HG02798 (cell line): ENCODE results near the gene KLHDC8A.

Source experiments
- ATAC-seq: cut with Tn5 transposase; IDR thresholded peaks from one replicate; pipeline ENCODE4 v1.9.1; 2021; ENCODE audit warnings: mild to moderate bottlenecking; ENCODE audit not compliant: unreplicated experiment, poor library complexity

The KLHDC8A gene

DNA sequence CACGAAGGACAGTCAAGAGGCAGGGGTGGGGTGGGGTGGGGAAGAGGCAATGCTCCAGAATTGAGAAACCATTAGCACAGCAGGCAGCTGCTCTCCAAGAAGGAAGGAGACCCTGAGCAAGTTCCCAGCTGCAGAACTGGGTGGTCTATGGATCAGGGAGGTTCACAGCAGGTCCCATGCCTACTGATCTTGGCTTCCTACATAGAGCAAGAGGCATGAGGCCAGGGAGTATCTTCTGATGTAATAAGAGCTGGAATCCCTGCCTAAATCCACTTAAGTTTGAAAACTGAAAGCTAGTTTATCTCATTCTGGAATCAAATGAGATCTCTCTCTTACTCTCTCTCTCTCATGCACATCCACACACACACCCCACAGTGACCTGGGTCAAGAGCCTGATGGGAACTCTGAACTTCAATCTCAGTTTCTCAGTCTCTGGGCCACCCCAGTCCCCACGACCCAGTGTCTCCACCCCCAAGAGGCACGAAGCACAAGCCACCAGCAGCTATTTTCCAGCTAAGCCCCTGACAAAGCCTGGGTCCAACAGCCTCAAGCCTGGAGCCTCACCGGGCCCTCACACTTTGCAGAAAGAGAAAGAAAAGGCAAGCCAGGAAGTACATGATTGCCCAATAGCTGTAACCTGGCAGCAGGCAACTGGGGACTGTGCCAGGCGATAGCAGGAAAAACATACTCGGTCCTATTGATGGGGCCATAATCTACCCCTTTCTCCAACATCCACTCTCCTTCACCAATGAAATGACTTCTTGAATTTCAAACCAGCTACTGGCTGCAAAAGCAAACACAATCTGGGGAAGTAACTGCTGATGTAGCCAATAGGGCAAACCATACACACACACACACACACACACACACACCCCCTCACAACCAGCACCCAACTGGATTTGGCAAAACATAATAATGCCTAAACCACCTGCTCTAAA, 37.4 kb downstream of the KLHDC8A start:
- no peak for ATAC-seq

DNA sequence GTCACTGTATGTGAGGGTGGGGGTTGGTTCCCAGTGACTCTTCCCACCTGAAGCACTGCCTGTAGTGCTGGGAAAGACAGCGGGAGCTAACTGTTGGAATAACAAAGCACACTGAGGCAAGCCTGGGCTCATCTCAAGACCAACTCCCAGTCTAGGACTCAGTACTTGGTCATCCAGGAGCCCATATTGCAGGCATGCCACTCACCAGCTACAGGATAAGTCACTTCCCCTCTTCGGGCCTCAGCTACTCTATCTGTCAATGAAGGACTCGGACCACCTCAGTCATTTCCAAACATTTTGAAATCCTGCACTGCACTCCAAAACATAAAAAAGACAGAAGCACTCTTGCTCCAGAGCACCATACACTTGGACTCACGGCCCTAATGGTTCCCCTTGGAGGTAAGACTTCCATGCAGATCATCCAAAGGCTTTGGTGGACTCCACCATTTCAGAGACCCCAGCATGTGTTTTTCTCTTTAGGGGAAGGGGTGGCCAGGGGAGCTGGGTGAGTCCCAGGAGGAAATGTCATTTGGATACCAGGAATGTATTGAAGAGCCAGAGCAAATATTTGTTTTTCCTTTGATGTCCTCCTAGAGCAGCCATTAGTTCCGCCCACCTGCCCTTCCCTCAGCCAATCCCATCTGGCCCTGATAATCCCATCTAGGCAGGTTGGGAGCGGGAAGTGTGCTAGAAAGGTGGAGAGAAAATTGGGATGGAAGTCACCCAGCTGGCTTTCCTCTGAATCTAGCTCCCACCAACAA, 38.3 kb downstream of the KLHDC8A start:
- no peak for ATAC-seq

DNA sequence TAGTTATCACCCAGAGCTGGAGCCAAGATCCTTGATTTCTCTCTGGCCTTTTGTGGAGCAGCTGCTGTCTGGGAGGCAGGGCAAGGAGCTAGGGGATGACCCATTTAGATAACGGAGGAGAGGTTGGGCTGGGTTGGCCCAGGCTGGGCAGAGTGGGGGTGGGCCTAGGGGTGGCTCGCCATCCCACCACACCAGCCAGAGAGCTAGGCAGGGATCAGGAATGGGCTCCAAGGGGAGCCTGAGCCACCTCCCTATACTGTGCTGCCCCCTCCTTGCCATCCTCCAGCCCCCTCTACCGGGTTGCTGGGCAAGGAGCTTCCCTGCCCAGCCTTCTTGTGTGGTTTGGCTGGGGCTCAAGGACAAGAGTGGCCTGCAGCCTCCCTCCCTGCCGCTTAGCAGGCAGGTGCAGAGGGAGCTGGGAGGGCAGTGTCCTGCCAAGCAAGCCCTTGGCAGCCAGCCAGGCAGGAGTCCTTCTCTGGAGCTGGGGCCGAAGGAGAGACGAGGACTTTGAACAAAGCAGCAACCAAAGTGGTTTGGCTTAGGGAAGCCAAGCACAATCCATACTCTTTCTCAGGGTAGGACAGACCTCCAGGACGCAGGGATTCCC, 39.3 kb downstream of the KLHDC8A start:
- ATAC-seq, result no peak

DNA sequence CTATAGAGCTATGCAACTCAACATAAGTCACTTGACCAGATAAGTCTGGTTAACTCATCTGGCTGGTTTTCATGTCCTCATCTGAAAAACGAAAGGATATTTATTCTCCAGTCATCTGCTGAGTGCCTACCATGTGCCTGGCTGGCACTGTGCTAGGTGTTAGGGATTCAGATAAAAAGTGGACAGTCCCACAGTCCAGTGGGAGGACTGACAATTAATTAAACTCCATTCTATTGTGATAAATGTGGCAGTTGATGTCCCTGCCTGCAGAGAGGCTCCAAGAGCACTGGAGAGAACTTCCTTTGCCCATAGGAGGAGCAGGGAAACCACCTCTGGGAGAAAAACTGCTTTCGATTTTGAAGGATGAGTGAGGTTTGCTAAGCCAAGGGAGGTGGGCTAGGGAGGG, 40.6 kb downstream of the KLHDC8A start:
- no peak for ATAC-seq

DNA sequence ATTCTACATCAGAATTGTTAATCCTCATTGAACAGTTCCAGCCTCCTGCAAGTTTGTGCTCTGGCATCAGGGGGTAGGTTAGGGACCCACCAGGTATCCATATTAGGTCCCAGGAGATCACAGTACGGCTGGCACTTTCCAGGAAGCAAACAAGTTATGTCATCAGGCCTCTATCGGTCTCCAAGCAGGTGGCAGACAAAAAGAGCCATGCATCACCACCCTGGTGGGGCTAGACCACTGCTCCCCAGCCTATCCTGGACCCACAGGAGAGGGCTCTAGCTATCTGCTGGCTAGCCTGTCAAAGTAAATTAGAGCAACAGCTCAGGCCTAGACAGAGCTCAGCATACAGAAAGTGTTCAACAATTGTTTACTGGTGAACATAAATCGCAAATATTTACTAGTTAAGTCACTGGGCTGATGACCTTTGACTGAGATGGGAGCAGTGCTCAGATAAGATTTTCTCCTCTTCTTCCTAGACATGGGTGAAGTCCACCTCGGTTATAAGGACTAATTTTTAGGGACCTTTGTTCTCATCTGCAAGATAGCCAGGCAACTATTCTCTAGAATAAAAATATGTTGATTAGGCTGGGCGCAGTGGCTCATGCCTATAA, 41.6 kb downstream of the KLHDC8A start:
- no peak for ATAC-seq

DNA sequence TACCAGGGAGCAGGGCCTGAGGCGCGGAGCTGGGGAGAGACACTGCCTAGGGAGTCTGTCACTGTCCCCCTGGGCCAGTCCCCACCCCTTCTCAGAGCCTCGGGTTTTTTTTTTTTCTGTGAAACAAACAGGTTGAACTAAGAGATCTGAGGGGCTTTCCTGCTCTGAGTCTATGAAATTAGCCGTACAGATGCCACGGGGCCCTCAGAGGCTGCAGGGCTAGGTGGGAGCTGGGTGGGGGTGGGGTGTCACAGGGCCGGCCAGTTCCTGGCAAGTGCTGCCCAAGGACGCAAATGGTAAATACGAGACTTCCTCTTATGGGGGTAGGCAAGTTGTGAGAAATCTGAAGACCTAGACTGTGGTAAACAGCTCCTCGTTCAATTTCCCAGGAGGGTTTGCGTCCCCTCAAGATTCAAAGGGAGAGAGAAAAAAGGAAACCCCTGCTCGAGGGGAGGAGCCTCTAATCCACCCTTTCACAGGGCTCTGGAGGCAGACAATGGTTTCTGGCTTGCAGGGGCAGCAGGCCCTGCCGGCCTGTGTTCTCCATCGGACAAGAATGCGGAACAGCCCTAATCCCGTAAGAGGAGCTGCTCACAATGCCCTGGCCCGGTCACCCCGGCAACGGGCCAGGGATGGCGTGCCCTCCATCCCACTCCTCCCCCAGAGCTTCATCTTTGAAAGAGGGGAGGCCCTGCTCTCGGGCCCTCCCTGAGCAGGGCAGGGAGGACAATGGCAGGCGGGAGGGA, 43.0 kb downstream of the KLHDC8A start:
- ATAC-seq, result no peak

DNA sequence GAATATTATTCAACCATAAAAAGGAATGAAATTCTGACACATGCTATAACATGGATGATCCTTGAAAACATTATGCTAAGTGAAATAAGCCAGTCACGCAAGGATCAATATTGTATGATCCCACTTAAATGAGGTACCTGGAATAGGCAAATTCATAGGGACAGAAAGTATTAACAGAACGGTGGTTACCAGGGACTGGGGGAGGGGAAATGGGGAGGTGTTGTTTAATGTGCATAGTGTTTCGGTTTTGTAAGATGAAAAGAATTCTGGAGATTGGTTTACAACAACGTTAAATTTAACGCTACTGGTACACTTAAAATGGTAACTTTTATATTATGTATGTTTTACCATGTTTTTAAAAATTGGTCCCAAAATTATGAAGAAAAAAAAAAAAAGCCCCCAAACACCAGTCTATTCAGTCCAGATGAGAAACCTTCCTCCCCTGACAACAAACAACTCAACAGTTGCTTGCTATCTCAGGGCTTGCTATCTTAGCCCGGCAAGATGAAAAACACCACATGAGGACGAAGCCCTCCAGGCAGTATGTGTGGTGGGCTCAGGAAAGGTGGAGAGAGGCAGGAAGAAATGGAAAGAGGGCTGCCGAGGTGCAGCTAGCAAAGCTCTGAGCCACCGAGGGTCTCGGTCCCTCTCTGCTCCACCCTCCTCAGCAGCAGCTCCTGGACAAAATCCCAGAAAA, 43.7 kb downstream of the KLHDC8A start:
- ATAC-seq, result no peak

DNA sequence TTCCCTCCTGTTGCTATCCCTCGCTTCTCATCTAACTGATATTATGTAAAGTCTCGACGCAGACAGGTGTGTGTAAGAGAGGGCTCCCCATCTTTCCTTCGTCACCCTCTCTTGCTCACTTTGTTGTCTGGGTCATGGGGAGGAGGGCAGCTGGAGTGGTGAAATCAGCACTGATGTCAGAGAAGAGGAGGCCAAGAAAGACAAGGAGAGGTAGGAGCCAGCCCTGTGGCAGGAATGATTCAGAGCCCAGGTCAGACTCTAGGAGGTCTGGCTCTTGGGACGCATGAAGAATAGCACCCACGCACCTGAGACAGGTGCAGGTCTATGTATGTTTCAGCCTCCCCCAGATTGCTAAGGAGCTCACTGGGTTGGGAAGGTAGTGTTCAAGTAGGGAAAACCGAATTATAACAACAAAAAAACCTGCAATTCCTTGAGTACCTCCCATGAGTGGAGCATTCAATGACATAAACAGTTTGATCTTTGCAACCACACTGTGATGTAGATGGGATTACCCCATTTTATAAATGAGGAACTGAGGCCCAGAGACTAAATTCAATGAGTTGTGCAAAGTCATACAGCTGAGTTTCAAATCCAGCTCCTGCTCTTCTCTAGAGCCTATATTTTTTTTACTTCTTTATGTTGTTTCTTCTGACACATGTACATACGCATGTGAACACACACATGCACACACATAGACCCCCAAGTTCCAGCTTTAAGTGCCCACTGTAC, 45.6 kb downstream of the KLHDC8A start:
- ATAC-seq, result no peak

DNA sequence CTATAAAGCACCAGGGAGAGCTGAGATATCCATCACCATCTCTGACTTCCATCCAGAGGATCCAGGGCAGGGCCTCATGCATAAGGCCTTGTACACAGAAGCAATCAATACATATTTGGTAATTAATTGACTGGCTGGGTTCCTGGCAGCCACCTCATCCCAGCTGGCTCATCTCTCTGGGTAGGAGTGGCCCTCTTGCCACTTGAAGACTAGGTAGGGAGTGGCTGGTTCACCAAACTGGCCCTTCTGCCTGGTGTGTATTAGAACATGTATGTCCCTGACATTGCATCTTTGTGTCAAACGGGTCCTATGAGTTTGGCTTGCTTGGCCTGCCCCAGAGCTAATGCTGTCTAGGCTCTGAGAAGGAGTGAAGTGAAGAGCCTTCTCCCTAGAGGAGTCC, 47.0 kb downstream of the KLHDC8A start:
- no peak for ATAC-seq

DNA sequence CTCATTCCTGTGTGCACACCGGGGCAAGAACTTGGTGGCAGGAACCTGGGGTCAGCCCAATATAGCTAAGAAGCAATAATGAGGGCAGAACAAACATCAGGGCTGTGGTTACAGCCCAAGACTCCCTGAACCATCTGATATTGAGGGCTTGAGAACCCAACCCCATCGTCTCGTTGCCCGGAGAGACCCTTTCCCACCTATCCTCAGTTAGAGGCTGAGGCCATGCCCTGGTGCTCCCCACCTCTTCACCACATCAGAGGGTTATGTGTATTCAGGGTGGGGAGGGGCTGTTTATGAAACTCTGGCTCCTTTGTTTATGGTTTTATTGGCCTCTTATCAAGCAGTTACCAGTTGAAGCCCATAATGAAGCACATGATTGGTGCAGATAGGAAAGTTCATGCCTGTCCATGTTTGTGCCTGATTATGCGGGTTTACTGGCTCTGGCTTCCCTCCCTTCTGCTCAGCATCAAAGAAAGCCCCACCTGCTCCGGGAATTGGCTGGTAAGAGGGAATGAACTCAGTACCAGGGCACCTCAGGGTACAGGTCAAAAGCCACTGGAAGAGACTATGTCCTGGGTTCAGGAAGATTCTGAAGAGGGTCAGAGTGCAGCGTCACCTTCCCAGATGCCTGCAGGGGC, 49.7 kb downstream of the KLHDC8A start:
- no peak for ATAC-seq

DNA sequence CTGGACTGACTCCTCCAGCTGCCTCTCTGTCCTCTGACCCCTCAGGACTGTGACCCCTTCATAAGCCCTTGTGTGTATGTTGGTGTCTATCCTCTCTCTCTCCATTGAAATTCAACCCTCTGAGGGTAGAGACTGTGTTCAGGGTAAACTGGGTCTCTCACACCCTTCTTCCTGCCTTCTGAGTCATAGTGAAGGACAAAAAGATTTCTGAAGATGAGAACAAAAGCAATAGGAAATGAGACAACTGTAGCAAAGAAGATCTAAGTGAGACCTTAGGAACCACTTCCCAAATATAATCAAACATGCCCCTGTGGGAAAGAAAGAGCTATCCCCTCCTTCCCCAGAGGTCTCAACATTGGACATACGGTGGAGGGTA, 52.0 kb downstream of the KLHDC8A start:
- ATAC-seq, result no peak

DNA sequence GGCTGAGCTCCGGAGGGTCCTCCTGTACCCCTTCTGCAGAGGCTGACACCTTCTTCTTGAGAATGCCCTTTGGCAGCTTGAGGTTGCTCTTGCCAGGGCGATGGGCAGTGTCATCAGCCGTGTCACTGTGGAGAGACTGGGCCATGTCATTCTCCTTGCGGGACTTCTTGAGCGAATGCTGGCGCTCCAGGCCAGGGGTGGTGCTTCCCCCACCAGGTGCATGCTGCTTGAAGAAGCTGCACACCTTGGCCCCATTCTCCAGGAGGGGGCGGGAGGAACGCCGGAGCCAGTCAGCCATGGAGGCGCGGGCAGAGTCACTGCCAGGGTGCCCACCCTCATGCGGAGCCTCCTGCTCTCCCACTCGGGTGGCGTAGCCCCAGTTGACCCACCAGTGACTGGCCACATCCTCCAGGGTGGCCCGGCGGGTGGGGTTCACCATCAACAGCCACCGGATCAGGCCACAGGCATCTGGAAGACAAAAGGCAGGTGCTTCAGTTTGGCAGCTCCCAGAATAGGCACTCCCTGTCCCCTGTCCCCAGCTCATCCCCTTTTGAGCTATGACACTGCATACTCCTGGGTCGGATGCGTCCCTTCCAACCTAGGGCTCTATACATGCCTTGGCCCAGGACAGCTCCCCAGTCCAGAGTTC, 52.6 kb downstream of the KLHDC8A start:
- ATAC-seq, result no peak

DNA sequence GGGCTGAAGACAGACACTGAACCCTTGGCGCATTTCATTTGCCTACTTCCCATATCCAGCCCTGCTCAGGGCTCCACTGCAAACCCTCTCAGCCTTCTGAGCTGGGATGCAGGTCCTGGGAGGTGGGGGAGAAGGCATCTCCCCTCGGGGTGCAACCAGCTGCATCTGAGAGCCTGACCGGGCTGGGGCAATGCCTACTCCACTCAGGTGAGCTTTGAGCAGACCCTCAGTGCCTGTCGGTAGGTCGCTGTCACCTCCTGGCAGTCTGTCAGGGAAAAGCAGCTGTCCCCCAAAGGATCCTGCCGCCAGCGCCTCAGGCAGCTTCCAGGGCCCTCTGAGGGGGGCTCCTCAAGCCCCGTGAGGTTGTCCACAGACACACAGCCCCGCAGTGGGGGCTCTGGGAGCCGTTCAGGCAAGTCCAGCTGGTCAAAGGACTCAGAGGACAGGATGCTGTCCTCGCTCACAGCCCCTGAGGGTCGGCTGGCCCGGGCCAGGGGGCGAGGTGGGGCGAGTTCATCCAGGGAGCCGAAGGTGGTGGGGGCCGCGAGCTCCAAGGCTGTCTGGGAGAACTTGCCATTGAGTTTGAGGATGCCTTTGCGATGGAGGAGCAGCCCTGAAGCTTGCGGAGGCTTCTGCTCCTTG, 53.4 kb downstream of the KLHDC8A start:
- ATAC-seq, result no peak

DNA sequence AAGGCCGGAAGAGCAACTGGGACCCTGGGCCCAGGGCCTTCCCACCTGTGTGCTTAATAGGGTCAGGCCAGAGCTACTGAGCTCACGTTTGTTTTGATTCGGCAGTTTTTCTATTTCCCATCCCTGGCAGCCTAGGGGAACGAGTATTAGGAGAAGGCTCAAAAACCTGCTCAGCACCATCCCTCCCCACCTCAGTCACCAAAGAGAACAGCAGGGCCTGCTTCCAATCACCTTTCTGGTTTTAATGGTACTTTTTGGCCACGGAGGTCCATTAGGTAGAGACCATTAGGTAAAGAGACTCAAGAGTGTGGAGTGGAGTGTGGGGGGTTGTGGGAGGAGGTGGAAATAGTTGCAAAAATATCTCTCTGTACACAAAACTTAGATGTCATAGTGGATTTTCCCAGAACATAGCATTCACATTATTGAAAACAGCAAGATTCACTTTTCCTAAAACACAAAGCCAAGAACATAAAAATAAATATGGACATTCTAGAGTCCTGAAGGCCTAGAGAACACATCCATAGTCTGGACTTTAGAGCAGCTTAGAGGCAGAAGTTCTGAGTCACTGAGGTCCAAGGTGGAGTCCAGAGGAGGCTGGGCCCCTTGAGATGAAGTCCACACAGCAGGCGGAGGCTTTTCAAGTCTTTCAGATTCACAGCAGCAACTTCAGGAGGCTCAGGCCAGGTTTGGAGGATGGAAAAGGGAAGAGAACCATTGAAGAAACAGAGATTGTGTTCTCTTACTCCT, 54.7 kb downstream of the KLHDC8A start:
- no peak for ATAC-seq

DNA sequence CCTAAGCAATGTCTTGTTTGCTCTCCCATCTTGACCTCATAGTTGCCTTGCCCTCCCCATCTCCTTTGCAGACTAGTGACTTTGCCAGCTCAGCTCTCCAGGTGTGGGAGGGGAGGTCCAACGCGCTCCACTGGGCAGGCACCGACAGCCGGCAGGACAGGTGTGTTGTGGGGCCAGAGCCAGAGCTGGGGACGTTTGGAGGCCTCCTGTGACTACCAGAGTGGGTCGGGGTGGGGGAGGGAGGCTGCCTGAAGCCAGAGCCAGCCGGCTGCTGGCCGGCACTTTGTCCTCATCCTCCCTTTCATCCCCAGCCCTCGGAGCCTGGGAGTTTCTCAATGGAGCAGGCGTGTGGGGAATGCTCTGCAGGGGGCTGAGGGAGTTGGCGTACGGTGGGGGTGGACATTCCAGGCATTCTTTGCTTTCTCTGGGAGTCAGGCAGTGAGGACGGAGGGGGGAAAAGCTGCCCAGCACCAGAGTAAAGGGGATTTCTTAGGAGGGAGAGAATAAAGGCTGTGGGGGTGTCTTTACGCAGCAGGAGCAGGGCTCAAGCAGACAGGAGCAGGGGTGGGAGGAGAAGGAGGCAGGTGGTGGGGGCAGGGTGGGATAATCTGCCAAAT, 55.4 kb downstream of the KLHDC8A start:
- no peak for ATAC-seq

DNA sequence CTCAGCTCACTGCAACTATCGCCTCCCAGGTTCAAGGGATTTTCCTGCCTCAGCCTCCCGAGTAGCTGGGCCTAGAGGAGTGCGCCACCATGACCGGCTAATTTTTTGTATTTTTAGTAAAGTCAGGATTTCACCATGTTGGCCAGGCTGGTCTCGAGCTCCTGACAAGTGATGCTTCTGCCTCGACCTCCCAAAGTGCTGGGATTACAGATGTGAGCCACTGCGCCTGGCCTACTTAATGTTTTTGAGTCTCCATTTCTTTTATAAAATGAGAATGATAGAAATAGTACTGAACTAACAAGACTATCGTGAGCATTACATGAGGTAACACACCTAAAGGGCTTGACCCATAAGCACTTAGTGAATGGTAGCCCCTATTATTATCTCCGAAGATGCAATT, 56.6 kb downstream of the KLHDC8A start:
- ATAC-seq, result no peak
